Stimulated activated CD8-positive, alpha-beta memory T cell treated with anti-CD3 and anti-CD28 coated beads, Interleukin-4, amount 100 ng/mL, for 48 hours (primary cell): ENCODE results near the gene PKP3.
A peak's percentile ranks its signal among the peaks of the same experiment; 100 is the strongest.

ENCODE experiments used
- DNase-seq: peaks from one replicate; pipeline ENCODE4 v3.0.0-alpha.2; 2020

The PKP3 gene

GRCh38 chr11:449889-450808, 56.1 kb downstream of the PKP3 start, which contains the start of gene PTDSS2:
Gene PTDSS2, plus strand, starts transcription at chr11:450279. Its CDS starts 177 bp downstream, at chr11:450456.
- peak; percentile 97 for DNase-seq

GRCh38 chr11:450809-451451, 56.9 kb downstream of the PKP3 start:
- peak; percentile 76 for DNase-seq

DNA sequence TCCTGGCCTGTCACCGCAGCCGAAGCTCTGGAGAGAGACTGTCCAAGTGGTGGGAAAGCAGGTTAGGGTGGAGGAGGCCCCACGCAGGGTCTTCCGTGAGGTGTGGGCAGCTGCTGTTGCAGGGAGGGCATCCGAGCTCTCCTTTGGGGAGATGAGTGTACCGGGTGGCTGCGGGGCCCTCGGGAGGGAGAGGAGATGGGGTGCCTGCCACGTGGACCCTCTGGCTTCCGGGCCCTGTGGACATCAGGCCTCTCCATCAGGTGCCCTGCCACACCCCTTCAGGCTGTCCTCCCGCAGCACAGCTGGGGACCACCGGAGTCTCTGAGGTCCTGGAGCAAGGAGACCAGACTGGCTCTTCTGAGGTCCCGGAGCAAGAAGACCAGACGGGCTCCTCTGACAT, 57.7 kb downstream of the PKP3 start:
- no peak for DNase-seq

GRCh38 chr11:452203-452744, 58.3 kb downstream of the PKP3 start:
- no peak for DNase-seq

DNA sequence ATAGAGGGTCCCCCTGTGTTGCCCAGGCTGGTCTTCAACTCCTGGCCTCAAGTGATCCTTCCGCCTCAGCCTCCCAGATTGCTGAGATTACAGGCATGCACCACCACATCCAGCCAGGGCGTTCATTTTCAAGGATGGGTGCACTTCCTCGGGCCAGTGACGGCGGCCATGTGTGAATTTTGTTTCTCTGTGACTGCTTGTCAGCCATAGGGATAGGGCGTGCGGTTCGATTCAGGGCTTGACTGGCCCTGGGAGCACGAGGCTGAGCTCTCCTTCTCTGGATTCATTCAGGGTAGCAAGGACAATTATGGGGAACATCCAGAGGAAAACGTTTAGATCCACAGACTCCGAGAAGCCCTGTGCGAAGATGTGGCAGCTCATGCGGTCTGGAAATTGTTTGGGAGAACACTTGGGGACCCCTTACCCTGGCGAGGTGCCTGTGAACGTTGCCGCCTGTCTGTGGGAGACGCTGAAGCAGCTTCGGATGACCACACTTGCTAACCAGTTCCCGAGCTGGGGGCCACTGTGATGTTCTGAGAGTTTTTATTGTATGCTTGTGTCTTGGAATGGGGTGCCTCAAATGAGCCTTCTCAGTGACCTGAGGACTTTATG, 59.0 kb downstream of the PKP3 start:
- no peak for DNase-seq

DNA sequence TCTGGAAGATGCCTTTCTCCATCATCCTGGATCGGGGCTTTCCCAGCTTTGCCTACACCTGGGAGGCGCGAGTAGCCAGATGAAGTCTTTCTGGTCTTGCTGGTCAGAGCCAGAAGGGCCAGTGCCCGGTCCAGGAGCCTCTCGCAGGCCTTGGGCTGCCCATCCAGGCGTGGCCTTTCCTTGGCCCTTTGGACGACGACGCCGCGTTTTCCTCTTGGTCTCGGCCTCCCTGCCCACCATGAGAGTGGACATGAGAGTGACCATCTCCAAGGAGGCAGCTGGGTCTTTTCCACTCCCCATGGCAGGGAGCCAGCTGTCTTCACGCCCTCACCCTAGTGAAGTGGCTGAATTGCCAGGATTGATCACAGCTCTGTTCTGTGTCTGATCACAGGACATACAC, 59.6 kb downstream of the PKP3 start:
- no peak for DNase-seq

DNA sequence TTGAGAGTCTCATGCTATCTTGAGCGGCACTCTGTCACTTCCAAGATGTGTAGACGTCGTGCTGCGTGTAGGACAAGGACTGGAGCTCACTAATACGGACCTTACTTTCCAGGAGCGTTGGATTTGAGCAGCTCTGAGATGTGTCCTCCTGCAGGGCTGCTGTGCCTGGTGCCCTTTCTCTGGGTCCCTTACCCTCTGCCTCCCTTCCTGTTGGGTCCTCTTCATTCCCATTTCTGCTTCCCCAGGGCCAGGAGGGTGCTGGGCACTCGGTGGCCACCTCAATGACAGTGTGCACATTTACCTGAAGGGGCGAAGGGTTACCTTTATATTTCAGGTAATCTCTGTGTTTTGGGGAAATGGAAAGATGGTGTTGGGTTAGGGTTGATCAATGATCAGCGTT, 60.0 kb downstream of the PKP3 start:
- DNase-seq, result no peak
